Osteoblast (primary cell): ENCODE measurements around the gene SLC41A2. TPM values are rescaled to one million over a fixed set of nuclear protein-coding genes. Genes with fewer than 3 reads are reported as not detected.

Experiments used
- DNase-seq: peaks from one replicate; pipeline ENCODE4 v3.0.0; 2011; ENCODE audit warnings: low spot score, mixed read lengths; ENCODE audit not compliant: insufficient read length; ENCODE audit errors: missing footprints
- H2AFZ ChIP-seq: 2 replicates; pipeline ENCODE4 v1.6.0; 2011; ENCODE audit warnings: mild to moderate bottlenecking, low read length
- H3K27ac ChIP-seq: 2 replicates; pipeline ENCODE4 v1.5.1; 2011; ENCODE audit warnings: mild to moderate bottlenecking, low read depth, low read length, moderate library complexity
- H3K27me3 ChIP-seq: 2 replicates; pipeline ENCODE4 v1.6.0; 2012; ENCODE audit warnings: mild to moderate bottlenecking, control low read depth, inconsistent platforms, low read length, moderate library complexity; ENCODE audit not compliant: insufficient read depth
- H3K36me3 ChIP-seq: 2 replicates; pipeline ENCODE4 v1.5.1; 2011; ENCODE audit warnings: mild to moderate bottlenecking, low read length, control low read depth, moderate library complexity; ENCODE audit not compliant: insufficient read depth
- H3K4me1 ChIP-seq: 2 replicates; pipeline ENCODE4 v1.5.1; 2011; ENCODE audit warnings: mild to moderate bottlenecking, low read length, control low read depth, moderate library complexity; ENCODE audit not compliant: insufficient read depth
- H3K4me2 ChIP-seq: 2 replicates; pipeline ENCODE4 v1.6.0; 2011; ENCODE audit warnings: mild to moderate bottlenecking, low read length; ENCODE audit not compliant: insufficient read depth
- H3K4me3 ChIP-seq: fragments of 200-600 bp; sonication (generic); 3 replicates; pipeline ENCODE4 v1.5.1; 2012; ENCODE audit warnings: mild to moderate bottlenecking, low read length, inconsistent platforms; ENCODE audit not compliant: insufficient read depth
- H3K79me2 ChIP-seq: 2 replicates; pipeline ENCODE4 v1.6.0; 2012; ENCODE audit warnings: mild to moderate bottlenecking, low read length, control low read depth, inconsistent platforms; ENCODE audit not compliant: insufficient read depth
- H3K9me3 ChIP-seq: 2 replicates; pipeline ENCODE4 v1.5.1; 2011; ENCODE audit warnings: low read depth, low read length, control low read depth
- H4K20me1 ChIP-seq: 2 replicates; pipeline ENCODE4 v1.6.0; 2012; ENCODE audit warnings: mild to moderate bottlenecking, low read length, control low read depth; ENCODE audit not compliant: insufficient read depth
- total RNA-seq: library from RNA; depleted of rRNA; stranded (reverse); fragments of >200 nt; gene quantifications from 2 replicates; pipeline ENCODE4 v1.2.3, GENCODE V29; 2012
- TF ChIP-seq, protein P1 (sequence below): IDR thresholded peaks from 2 replicates; pipeline ENCODE4 v1.5.1; 2011; ENCODE audit warnings: mild to moderate bottlenecking, low read depth, low read length, moderate library complexity; ENCODE audit errors: extremely low read depth

The SLC41A2 gene
- total RNA-seq, 1 donor, result 36.6 TPM

DNA sequence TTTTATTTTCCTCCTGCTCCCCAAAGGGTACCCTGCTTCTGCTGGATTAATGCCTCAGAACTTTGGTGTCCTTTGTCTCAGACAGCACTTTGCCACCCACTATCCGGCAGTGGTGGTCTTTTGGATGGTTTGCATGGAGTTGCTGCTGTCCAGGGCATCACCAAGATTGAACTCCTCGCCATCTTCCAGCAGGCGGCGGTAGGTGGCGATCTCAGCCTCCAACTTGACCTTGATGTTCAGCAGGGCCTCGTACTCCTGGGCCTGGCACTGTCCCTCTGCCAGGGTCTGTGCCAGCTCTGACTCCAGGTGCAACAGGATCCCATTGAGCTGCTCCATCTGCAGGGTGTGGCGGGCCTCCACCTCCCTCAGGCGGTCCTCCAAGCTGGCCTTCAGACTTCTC is 18.6 kb upstream of the SLC41A2 start:
- no peak for DNase-seq
- Histone ChIP-seq H3K4me1 (peaks cover 5% of the 10 kb centered on the region), H3K4me2 (no peak overlapping the region), H3K4me3 (no peak overlapping the region), H3K36me3 (no peaks in the 10 kb centered on the region), H3K27ac (no peak overlapping the region), H2AFZ (no peak overlapping the region), H4K20me1 (no peaks in the 10 kb centered on the region), H3K27me3 (no peaks in the 10 kb centered on the region), H3K79me2 (no peaks in the 10 kb centered on the region), H3K9me3 (no peaks in the 10 kb centered on the region)
- TF ChIP-seq, protein P1, sequence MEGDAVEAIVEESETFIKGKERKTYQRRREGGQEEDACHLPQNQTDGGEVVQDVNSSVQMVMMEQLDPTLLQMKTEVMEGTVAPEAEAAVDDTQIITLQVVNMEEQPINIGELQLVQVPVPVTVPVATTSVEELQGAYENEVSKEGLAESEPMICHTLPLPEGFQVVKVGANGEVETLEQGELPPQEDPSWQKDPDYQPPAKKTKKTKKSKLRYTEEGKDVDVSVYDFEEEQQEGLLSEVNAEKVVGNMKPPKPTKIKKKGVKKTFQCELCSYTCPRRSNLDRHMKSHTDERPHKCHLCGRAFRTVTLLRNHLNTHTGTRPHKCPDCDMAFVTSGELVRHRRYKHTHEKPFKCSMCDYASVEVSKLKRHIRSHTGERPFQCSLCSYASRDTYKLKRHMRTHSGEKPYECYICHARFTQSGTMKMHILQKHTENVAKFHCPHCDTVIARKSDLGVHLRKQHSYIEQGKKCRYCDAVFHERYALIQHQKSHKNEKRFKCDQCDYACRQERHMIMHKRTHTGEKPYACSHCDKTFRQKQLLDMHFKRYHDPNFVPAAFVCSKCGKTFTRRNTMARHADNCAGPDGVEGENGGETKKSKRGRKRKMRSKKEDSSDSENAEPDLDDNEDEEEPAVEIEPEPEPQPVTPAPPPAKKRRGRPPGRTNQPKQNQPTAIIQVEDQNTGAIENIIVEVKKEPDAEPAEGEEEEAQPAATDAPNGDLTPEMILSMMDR, result no peak

- Histone ChIP-seq H2AFZ (no peak overlapping the region), H3K36me3 (no peaks in the 10 kb centered on the region)
- no peak for DNase-seq
Observed at GRCh38 chr12:104975587-104976343, 17.7 kb upstream of the SLC41A2 start.

DNA sequence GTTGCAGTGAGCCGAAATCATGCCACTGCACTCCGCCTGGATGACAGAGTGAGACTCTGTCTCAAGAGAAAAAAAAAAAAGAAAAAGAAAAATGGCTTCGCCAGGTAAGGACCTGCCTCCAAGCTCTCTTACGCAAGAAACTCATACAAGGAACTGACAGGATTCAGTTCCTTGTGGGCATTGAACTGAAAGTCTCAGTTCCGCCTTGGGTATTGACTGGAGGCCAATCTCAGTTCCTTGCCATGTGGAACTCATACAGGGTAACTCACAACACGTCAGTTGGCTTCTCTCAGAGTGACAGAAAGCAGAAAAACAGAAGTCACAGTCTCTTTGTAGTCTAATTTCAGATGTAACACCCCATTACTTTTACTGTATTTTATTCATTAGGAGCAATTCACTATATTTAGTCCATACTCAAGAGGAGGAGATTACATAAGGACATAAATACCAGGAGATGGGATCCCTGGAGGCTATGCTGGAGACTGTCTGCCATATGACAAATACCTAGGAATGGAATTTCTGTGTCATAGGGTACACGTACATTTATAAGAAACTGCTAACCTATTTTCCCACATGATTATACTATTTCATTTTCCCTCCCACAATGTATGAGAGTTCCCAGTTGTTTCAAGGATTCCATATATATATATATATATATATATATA is 16.7 kb upstream of the SLC41A2 start:
- H3K27me3 ChIP-seq, result no peaks in the 10 kb centered on the region
- no peak overlapping the region for H3K27ac ChIP-seq
- H3K4me1 ChIP-seq, result peaks cover 7% of the 10 kb centered on the region
- H3K36me3 ChIP-seq, result no peaks in the 10 kb centered on the region
- no peaks in the 10 kb centered on the region for H3K9me3 ChIP-seq
- H3K4me3 ChIP-seq, result no peak overlapping the region
- H4K20me1 ChIP-seq, result no peaks in the 10 kb centered on the region
- no peaks in the 10 kb centered on the region for H3K79me2 ChIP-seq
- H3K4me2 ChIP-seq, result no peak overlapping the region
- TF ChIP-seq, protein P1, result no peak
- H2AFZ ChIP-seq, result no peak overlapping the region
- DNase-seq, result peak; percentile 26

More at GRCh38 chr12:104975587-104976343, 17.7 kb upstream of the SLC41A2 start:
- no peak overlapping the region for H3K4me2 ChIP-seq
- H3K4me3 ChIP-seq, result no peak overlapping the region
- no peak overlapping the region for H3K27ac ChIP-seq
- H3K9me3 ChIP-seq, result no peaks in the 10 kb centered on the region
- TF ChIP-seq, protein P1, result no peak
- H3K4me1 ChIP-seq, result peaks cover 7% of the 10 kb centered on the region
- H3K79me2 ChIP-seq, result no peaks in the 10 kb centered on the region
- H3K27me3 ChIP-seq, result no peaks in the 10 kb centered on the region
- H4K20me1 ChIP-seq, result no peaks in the 10 kb centered on the region

DNA sequence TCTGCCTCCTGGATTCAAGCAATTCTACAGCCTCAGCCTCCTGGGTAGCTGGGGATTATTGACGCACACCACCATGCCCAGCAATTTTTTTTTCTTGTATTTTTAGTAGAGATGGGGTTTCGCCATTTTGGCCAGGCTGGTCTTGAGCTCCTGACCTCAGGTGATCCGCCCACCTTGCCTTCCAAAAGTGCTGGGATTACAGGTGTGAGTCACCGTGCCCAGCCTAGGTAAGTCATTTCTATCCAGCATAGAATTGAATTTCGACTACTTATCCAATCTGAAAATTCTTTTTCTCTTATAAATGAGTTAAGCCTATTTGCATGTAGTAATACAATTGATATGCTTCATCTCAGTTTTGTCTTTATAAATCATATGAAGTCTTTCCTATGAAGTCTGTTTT is 15.2 kb upstream of the SLC41A2 start:
- H3K4me3 ChIP-seq, result no peak overlapping the region
- H3K4me2 ChIP-seq, result no peak overlapping the region
- TF ChIP-seq, protein P1, result no peak
- H2AFZ ChIP-seq, result no peak overlapping the region
- H3K27me3 ChIP-seq, result no peaks in the 10 kb centered on the region
- DNase-seq, result no peak
- no peaks in the 10 kb centered on the region for H3K79me2 ChIP-seq
- H4K20me1 ChIP-seq, result no peaks in the 10 kb centered on the region
- H3K4me1 ChIP-seq, result peaks cover 7% of the 10 kb centered on the region
- no peaks in the 10 kb centered on the region for H3K9me3 ChIP-seq
- no peaks in the 10 kb centered on the region for H3K36me3 ChIP-seq
- H3K27ac ChIP-seq, result no peak overlapping the region
